Renal cortex interstitium (tissue), 11 donors: ENCODE data around the gene MUC12. TPM values are rescaled to one million over a fixed set of nuclear protein-coding genes. Genes with fewer than 3 reads are reported as not detected.
A peak's percentile ranks its signal among the peaks of the same experiment; 100 is the strongest.
"Not testable (repeated sequence)": the region's sequence is repeated elsewhere in the genome, so short reads cannot be mapped to it uniquely, and the experiment has no call there.

ENCODE experiments used
- DNase-seq, 11 donors: peaks; one replicate each; pipeline ENCODE4 v3.0.0-alpha.2; 2013; ENCODE audit warnings: low read depth in 9 of 11, low spot score in 4 of 11; ENCODE audit errors: extremely low read depth in 1 of 11
- polyA plus RNA-seq, 3 donors: library from polyadenylated mRNA; unstranded; fragments of 120-200 nt; gene quantifications; one replicate each; pipeline ENCODE4 v1.2.1, GENCODE V29; 2013; ENCODE audit not compliant: insufficient read length in 3 of 3

The MUC12 gene
- polyA plus RNA-seq, 3 donors = 0.02 to 0.36 (median 0.22) TPM

DNA sequence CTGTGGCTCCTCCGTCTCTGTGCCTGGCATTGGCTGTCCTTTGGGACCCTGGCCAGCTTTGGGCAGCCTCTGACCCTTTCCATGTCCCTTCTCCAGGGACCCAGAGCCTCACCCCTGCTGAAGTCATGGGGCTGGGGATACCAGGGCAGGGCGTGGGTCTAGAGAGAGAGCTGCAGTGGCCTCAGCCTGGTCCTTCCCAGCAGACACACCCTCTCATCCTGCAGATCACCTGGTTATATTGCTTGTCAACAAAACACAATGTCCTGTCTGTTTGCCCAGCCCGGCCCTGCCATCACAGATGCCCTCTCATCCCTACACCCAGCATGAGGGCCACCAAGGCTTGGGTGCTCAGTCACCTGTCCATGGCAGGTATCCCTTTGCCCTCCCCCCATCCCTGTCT is 52.3 kb downstream of the MUC12 start:
- no peak for DNase-seq

DNA sequence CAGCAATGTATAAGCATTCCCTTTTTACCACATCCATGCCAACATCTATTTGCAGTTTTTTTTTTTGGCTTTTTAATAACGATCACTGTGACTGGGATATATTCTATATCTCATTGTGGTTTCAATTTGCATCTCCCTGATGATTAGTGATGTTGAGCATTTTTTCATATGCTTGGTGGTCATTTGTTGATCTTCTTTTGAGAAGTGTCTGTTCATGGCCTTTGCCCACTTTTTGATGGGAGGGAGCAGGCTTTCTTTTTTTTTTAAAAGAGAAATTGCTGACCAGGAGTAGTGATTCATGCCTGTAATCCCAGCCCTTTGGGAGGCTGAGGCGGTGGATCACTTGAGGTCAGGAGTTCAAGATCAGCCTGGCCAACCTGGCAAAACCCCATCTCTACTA is 54.5 kb downstream of the MUC12 start:
- DNase-seq = no peak

DNA sequence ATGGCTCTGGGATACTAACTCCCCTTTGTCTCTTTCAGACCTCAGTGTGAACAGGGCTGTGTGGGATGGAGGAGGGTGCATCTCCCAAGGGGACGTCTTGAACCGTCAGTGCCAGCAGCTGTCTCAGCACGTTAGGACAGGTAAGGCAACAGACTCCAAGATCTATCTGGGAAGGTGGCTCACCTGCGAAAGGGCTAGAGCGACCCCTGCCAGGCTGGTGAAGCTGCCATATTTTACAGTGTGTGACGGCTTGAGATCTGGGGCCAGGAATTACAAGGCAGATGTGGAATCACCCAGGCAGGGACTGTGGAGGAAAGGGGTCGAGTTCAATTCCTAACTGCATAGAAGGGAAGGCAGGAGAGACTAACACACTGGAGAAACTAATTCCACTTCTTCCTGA is 61.7 kb downstream of the MUC12 start:
- DNase-seq = no peak

DNA sequence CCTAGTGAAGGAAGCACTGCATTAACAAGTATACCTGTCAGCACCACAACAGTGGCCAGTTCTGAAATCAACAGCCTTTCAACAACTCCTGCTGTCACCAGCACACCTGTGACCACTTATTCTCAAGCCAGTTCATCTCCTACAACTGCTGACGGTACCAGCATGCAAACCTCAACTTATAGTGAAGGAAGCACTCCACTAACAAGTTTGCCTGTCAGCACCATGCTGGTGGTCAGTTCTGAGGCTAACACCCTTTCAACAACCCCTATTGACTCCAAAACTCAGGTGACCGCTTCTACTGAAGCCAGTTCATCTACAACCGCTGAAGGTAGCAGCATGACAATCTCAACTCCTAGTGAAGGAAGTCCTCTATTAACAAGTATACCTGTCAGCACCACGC is 66.6 kb downstream of the MUC12 start:
- DNase-seq = no peak

DNA sequence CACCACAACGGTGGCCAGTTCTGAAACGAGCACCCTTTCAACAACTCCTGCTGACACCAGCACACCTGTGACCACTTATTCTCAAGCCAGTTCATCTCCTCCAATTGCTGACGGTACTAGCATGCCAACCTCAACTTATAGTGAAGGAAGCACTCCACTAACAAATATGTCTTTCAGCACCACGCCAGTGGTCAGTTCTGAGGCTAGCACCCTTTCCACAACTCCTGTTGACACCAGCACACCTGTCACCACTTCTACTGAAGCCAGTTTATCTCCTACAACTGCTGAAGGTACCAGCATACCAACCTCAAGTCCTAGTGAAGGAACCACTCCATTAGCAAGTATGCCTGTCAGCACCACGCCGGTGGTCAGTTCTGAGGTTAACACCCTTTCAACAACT is 71.9 kb downstream of the MUC12 start:
- not testable (repeated sequence) for DNase-seq

DNA sequence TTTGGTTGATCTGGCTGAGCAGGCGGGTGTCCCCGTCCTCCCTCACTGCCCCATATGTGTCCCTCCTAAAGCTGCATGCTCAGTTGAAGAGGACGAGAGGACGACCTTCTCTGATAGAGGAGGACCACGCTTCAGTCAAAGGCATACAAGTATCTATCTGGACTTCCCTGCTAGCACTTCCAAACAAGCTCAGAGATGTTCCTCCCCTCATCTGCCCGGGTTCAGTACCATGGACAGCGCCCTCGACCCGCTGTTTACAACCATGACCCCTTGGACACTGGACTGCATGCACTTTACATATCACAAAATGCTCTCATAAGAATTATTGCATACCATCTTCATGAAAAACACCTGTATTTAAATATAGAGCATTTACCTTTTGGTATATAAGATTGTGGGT is 89.0 kb downstream of the MUC12 start:
- DNase-seq = peak in 10 of 11 donors; percentile 25 to 61 (median 54)

DNA sequence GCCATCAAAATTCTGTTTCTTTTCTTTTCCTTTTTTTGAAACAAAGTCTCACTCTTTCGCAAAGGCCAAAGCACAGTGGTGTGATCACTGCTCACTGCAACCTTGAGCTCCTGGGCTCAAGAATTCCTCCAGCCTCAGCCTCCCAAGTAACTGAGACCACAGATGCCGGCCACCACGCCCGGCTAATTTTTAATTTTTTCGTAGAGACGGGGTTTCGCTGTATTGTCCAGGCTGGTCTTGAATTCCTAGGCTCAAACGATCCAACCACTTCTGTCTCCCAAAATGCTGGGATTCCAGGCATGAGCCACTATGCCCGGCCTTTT is 90.2 kb downstream of the MUC12 start:
- DNase-seq = no peak

DNA sequence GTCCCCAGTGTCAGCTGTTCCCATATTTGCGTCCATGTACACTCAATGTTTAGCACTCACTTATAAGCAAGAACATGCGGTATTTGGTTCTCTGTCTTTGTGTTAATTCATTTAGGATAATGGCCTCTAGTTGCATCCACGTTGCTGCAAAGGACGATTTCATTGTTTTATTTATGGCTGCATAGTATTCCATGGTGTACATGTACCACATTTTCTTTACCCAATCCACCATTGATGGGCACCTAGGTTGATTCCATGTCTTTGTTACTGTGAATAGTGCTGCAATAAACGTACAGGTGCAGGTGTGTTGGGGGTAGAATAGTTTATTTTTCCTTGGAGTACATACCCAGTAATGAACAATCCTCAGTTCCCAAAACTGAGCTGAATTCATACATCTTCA is 91.6 kb downstream of the MUC12 start:
- no peak for DNase-seq

DNA sequence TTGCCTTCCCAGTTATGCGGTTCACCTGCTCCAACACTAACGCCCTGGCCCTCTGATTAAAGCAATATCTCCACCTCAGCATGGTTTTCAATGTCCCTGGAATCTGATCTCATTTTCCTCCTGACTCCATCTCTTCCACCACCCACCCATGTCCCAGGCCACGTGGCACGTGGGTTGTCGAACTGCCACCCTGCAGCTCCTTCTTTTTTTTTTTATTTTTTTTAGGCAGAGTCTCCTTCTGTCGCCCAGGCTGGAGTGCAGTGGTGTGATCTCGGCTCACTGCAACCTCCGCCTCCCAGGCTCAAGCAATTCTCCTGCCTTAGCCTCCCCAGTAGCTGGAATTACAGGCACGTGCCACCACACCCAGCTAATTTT is 94.8 kb downstream of the MUC12 start:
- not testable (repeated sequence) for DNase-seq

DNA sequence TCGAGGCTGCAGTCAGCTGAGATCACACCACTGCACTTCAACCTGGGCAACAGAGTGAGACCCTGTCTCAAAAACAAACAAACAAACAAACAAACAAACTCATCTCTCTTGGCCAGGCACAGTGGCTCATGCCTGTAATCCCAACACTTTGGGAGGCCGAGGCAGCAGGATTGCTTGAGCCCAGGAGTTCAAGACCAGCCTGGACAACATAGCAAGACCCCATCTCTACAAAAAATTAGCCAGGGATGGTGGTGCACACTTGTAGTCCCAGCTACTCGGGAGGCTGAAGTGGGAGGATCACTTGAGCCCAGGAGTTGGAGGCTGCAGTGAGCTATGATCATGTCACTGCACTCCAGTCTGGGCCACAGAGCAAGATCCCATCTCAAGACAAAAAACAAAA is 95.8 kb downstream of the MUC12 start:
- not testable (repeated sequence) for DNase-seq

DNA sequence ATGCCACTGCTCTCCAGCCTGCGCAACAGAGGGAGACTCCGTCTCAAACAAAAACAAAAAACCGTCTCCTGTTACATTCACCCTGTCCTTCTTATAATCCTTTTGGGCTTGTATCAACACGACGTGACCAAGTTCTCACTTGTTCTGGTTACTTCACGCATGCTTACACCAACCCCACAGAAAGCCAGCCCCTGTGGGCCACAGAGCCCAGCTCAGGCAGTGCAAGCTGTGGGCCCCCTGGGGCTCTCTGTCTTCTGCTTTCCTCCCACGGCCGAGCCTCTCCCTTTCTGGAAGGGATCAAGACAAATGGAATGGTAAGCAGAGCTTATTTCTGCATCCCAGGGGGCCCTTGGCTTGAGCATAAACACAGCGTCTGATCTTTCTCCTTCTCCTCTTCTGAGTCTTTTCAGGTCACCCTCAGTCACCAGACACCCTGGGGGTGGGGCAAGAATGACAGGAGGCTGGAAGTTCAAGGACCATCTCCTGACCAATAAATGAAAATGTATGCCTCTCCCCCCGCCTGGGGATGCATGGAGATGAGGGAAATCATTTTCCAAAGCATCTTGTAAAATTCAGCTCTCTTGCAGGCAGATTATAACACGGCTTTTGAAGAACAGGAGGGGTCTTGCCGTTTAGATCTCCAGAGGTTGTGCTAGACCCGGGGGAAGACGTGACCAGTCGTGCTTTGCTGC is 96.9 kb downstream of the MUC12 start:
- no peak for DNase-seq

DNA sequence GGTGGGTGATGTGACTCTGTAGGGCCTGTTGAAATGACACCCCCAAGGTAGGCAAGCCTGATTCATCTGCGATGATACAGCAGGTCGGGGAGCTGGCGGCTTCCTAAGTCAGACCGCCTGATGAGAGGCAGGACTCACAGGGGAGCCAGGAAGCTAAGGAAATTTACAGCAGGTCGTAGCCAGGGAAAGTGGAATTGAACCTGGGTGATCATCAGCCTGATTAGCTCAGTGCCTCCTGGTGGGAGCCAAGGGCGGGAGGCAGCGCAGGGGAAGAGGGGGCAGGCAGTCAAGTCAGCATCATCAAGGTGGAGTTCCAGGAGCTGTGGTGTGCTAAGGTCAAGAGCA is 97.4 kb downstream of the MUC12 start:
- no peak for DNase-seq

DNA sequence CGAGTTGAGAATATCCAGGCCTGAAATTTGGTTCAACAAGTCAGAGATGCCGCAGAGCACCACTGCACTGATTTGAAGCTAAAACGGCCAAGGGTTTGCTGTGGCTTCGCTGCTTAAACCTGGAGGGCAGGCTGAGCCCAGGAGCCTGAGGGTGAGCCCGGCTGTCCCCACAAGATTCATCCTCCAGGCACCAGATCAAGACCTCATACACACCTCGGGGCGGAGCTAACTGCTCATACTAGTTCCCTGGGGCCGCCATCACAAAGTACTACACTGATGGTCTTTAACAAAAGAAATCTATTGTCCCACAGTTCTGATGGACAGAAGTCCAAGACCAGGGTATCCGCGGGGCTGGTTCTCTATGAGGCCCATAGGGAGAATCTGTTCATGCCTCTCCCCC is 99.0 kb downstream of the MUC12 start:
- no peak for DNase-seq

Other genes starting within 250 kb of the MUC12 start
- under 1 TPM in 2 of 3 donors, not detected in 1; 0.14 to 0.38 TPM for gene EPO, start 249.1 kb upstream of the MUC12 start, polyA plus RNA-seq
- gene ZAN, start 236.0 kb upstream of the MUC12 start, polyA plus RNA-seq = under 1 TPM in 2 of 3 donors, not detected in 1; 0.02 to 0.03 TPM
- gene EPHB4, start 142.0 kb upstream of the MUC12 start, polyA plus RNA-seq = 100 to 1,000 TPM in 1 of 3 donors, 10 to 100 TPM in 2; 81.4 to 102 (median 84.1) TPM
- gene SLC12A9, start 116.9 kb upstream of the MUC12 start, polyA plus RNA-seq = 10 to 100 TPM; 20.9 to 38.3 (median 28.1) TPM
- 100 to 1,000 TPM in 1 of 3 donors, 10 to 100 TPM in 2; 63.7 to 108 (median 84.5) TPM for gene TRIP6, start 102.2 kb upstream of the MUC12 start, polyA plus RNA-seq
- gene SRRT, start 94.5 kb upstream of the MUC12 start, polyA plus RNA-seq = 100 to 1,000 TPM; 152 to 185 (median 175) TPM
- 1 to 10 TPM; 1.6 to 3.8 (median 1.9) TPM for gene UFSP1, start 79.8 kb upstream of the MUC12 start, polyA plus RNA-seq
- 1 to 10 TPM; 3.4 to 6.7 (median 4.6) TPM for gene ACHE, start 73.7 kb upstream of the MUC12 start, polyA plus RNA-seq
- gene MUC3A, start 20.0 kb upstream of the MUC12 start, polyA plus RNA-seq = 1 to 10 TPM in 1 of 3 donors, under 1 TPM in 2; 0.69 to 1.2 (median 0.72) TPM
- under 1 TPM in 1 of 3 donors, not detected in 2; 0.39 TPM for gene MUC17, start 50.5 kb downstream of the MUC12 start, polyA plus RNA-seq
- gene TRIM56, start 115.9 kb downstream of the MUC12 start, polyA plus RNA-seq = 10 to 100 TPM; 16.9 to 22.3 (median 17.0) TPM
- 1 to 10 TPM in 2 of 3 donors, under 1 TPM in 1; 0.89 to 1.5 (median 1.1) TPM for gene SERPINE1, start 157.5 kb downstream of the MUC12 start, polyA plus RNA-seq
- 10 to 100 TPM; 63.4 to 77.4 (median 73.4) TPM for gene AP1S1, start 184.9 kb downstream of the MUC12 start, polyA plus RNA-seq
- gene VGF, start 196.0 kb downstream of the MUC12 start, polyA plus RNA-seq = under 1 TPM; 0.08 to 0.61 (median 0.17) TPM
- under 1 TPM in 2 of 3 donors, not detected in 1; 0.06 to 0.08 TPM for gene NAT16, start 210.7 kb downstream of the MUC12 start, polyA plus RNA-seq
- 1 to 10 TPM in 1 of 3 donors, under 1 TPM in 2; 0.53 to 1.5 (median 0.99) TPM for gene MOGAT3, start 231.5 kb downstream of the MUC12 start, polyA plus RNA-seq
- gene PLOD3, start 248.0 kb downstream of the MUC12 start, polyA plus RNA-seq = 10 to 100 TPM; 43.6 to 54.4 (median 53.0) TPM
- gene ZNHIT1, start 248.6 kb downstream of the MUC12 start, polyA plus RNA-seq = 10 to 100 TPM; 50.2 to 76.5 (median 68.2) TPM